ENCODE measurements around the gene TET2.
"Not testable (repeated sequence)": the region's sequence is repeated elsewhere in the genome, so short reads cannot be mapped to it uniquely, and the experiment has no call there.

Gene TET2

DNA sequence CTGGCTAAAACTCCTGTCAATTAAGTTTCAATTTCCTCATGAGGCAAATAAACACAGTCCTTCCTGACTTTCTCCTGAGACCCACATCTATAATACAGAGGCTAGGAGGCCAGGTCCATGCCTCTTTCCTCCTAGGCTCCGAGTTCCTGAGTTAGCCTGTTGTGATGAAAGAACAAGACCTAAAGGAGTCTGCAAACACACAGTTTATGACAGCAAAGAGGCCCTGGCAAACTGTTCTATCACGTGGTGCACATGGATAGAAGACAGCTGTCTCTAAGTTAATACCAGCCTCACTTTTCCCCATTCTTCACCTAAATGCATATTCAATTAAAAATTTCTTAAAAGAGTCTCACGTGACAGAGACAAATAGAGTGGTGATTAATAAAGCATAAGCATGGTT lies 145.2 kb downstream of the TET2 start:
- TF ChIP-seq, protein P1, sequence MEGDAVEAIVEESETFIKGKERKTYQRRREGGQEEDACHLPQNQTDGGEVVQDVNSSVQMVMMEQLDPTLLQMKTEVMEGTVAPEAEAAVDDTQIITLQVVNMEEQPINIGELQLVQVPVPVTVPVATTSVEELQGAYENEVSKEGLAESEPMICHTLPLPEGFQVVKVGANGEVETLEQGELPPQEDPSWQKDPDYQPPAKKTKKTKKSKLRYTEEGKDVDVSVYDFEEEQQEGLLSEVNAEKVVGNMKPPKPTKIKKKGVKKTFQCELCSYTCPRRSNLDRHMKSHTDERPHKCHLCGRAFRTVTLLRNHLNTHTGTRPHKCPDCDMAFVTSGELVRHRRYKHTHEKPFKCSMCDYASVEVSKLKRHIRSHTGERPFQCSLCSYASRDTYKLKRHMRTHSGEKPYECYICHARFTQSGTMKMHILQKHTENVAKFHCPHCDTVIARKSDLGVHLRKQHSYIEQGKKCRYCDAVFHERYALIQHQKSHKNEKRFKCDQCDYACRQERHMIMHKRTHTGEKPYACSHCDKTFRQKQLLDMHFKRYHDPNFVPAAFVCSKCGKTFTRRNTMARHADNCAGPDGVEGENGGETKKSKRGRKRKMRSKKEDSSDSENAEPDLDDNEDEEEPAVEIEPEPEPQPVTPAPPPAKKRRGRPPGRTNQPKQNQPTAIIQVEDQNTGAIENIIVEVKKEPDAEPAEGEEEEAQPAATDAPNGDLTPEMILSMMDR (IDR thresholded peaks at IDR 0.05), result no peak
- Histone ChIP-seq H3K4me3 (ENCODE audit: low read depth, low read length) (no peak overlapping the region), H3K4me2 (ENCODE audit: low read length) (no peak overlapping the region), H2AFZ (no peak overlapping the region), H3K9ac (no peak overlapping the region), H3K79me2 (no peaks in the 10 kb centered on the region), H3K36me3 (ENCODE audit: control insufficient read depth, insufficient read depth, low read length) (no peaks in the 10 kb centered on the region), H3K27me3 (ENCODE audit: control insufficient read depth, insufficient read depth, low read length) (no peaks in the 10 kb centered on the region), H3K27ac (no peak overlapping the region), H3K9me3 (ENCODE audit: control insufficient read depth, low read length) (no peaks in the 10 kb centered on the region), H3K4me1 (no peaks in the 10 kb centered on the region)

DNA sequence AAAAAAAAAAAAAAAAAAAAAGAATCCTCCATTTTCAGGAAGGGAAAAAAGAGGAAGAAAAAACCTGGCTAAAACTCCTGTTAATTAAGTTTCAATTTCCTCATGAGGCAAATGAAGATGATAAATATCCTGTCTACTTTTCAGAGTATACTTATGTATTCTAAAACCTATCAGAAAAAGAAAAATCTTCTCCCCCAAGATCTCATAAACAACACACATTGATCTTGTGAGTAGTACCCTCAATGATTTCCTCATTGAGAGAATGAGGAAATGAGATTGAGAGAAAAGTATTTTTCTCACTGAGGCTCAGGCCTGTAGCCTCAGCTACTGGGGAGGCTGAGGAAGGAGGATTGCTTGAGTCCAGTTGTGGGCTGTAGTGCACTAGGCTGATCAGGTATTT lies 146.7 kb downstream of the TET2 start:
- Histone ChIP-seq H3K4me2 (ENCODE audit: low read length) (no peak overlapping the region), H3K36me3 (ENCODE audit: control insufficient read depth, insufficient read depth, low read length) (no peaks in the 10 kb centered on the region), H3K4me1 (no peaks in the 10 kb centered on the region), H3K79me2 (no peaks in the 10 kb centered on the region), H3K4me3 (ENCODE audit: low read depth, low read length) (no peak overlapping the region), H3K27me3 (ENCODE audit: control insufficient read depth, insufficient read depth, low read length) (no peaks in the 10 kb centered on the region), H3K9me3 (ENCODE audit: control insufficient read depth, low read length) (no peaks in the 10 kb centered on the region), H3K27ac (no peak overlapping the region), H2AFZ (no peak overlapping the region), H3K9ac (no peak overlapping the region)
- TF ChIP-seq, protein P1 (IDR thresholded peaks at IDR 0.05), result no peak

DNA sequence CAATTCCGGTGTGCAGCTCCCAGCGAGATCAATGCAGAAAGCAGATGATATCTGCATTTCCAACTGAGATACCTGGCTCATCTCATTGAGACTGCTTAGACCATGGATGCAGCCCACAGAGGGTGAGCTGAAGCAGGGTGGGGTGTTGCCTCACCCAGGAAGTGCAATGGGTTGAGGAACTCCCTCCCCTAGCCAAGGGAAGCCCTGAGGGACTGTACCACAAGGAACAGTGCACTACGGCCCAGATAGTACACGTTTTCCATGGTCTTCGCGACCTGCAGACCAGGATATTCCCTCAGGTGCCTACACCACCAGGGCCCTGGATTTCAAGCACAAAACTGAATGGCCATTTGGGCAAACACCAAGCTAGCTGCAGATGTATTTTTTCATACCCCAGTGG lies 150.0 kb downstream of the TET2 start:
- Histone ChIP-seq H3K9ac (no peak overlapping the region), H3K4me2 (ENCODE audit: low read length) (no peak overlapping the region), H3K36me3 (ENCODE audit: control insufficient read depth, insufficient read depth, low read length) (no peaks in the 10 kb centered on the region), H3K4me1 (no peaks in the 10 kb centered on the region), H3K4me3 (ENCODE audit: low read depth, low read length) (no peak overlapping the region), H2AFZ (no peak overlapping the region), H3K9me3 (ENCODE audit: control insufficient read depth, low read length) (no peaks in the 10 kb centered on the region), H3K27ac (no peak overlapping the region), H3K27me3 (ENCODE audit: control insufficient read depth, insufficient read depth, low read length) (no peaks in the 10 kb centered on the region), H3K79me2 (no peaks in the 10 kb centered on the region)
- TF ChIP-seq, protein P1 (IDR thresholded peaks at IDR 0.05), result no peak

DNA sequence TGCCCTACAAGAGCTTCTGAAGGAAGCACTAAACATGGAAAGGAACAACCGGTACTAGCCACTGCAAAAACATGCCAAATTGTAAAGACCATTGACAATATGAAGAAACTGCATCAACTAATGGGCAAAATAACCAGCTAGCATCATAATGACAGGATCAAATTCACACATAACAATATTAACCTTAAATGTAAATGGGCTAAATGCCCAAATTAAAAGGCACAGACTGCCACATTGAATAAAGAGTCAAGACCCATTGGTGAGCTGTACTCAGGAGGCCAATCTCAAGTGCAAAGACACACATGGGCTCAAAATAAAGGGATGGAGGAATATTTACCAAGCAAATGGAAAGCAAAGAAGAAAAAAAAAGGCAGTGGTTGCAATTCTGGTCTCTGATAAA lies 152.4 kb downstream of the TET2 start:
- H3K9me3 ChIP-seq (ENCODE audit: control insufficient read depth, low read length); H3K27ac ChIP-seq; H3K4me3 ChIP-seq (ENCODE audit: low read depth, low read length); H3K4me1 ChIP-seq; H3K9ac ChIP-seq; H3K36me3 ChIP-seq (ENCODE audit: control insufficient read depth, insufficient read depth, low read length); H3K79me2 ChIP-seq; H2AFZ ChIP-seq; H3K27me3 ChIP-seq (ENCODE audit: control insufficient read depth, insufficient read depth, low read length); H3K4me2 ChIP-seq (ENCODE audit: low read length): not testable (repeated sequence)

DNA sequence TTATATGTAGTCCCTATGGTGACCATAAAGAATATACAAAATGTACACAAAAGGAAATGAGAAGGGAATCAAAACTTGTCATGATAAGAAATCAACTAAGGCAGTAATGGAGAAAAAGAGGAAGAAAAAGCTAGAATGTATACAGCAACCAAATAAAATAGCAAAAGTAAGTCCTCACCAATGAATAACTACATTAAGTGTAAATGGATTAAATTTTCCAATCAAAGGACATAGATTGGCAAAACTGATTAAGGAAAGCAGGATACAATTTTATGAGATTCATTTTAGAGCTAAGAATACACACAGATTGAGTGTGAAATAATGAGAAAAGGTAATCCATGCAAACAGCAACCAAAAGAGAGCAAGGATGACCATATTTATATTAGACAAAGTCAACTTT lies 157.4 kb downstream of the TET2 start:
- no peak overlapping the region for H2AFZ ChIP-seq
- no peak overlapping the region for H3K27ac ChIP-seq
- H3K9ac ChIP-seq, result no peak overlapping the region
- TF ChIP-seq, protein P1 (IDR thresholded peaks at IDR 0.05), result no peak
- H3K9me3 ChIP-seq (ENCODE audit: control insufficient read depth, low read length), result no peaks in the 10 kb centered on the region
- H3K79me2 ChIP-seq, result no peaks in the 10 kb centered on the region
- H3K4me1 ChIP-seq, result no peaks in the 10 kb centered on the region
- H3K4me3 ChIP-seq (ENCODE audit: low read depth, low read length), result no peak overlapping the region
- H3K27me3 ChIP-seq (ENCODE audit: control insufficient read depth, insufficient read depth, low read length), result no peaks in the 10 kb centered on the region
- H3K4me2 ChIP-seq (ENCODE audit: low read length), result no peak overlapping the region
- H3K36me3 ChIP-seq (ENCODE audit: control insufficient read depth, insufficient read depth, low read length), result no peaks in the 10 kb centered on the region
